GM21526 (cell line): ENCODE measurements around the gene FATE1.
A peak's percentile ranks its signal among the peaks of the same experiment; 100 is the strongest.

Experiments used
- ATAC-seq: cut with Tn5 transposase; IDR thresholded peaks from one replicate; pipeline ENCODE4 v1.9.1; 2021; ENCODE audit warnings: moderate library complexity; ENCODE audit not compliant: unreplicated experiment, low FRiP score

Gene FATE1

GRCh38 chrX:151703487-151703886 lies 12.3 kb upstream of the FATE1 start:
- ATAC-seq = no peak

GRCh38 chrX:151704041-151704663 lies 11.7 kb upstream of the FATE1 start:
- no peak for ATAC-seq

DNA sequence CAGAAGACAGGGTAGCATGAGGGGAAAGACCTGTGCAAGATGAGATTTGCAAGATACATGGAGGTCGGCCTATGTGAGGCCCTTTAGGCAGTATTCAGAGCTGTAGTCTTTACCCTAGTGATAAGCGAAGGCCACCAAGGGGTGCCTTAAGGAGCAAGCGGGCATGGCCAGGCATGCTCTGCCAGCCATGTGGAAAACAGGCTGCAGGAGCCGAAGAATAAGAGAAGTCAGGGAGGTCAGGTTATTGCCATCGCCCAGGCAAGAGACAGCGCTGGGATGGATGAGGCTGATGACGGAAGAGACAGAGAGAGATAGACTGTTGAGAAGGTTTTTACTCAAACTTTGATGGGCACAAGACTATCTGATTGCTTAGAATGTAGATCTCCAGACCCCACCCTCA lies 7.0 kb upstream of the FATE1 start:
- ATAC-seq = no peak

- no peak for ATAC-seq
Observed at GRCh38 chrX:151710457-151710856, 5.4 kb upstream of the FATE1 start.

DNA sequence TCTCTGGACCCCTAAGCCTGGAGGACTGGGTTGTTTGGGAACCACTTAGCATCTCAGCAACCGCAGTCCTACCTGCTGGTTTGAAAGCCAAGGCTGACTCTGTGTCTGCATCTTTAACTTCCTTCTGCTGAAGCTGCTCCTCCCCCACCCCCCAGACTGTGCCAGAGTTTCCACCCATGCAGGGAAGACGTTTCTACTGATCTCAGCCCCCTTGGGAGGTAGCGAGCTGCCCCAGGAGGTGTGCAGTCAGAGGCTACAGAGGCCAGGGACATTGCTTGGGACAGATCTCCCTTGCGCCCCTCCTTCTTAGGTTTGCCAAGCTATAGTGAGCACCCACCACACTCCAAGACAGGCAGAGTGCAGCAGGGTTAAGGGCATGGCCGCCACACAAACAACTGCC lies 4.7 kb upstream of the FATE1 start:
- no peak for ATAC-seq

DNA sequence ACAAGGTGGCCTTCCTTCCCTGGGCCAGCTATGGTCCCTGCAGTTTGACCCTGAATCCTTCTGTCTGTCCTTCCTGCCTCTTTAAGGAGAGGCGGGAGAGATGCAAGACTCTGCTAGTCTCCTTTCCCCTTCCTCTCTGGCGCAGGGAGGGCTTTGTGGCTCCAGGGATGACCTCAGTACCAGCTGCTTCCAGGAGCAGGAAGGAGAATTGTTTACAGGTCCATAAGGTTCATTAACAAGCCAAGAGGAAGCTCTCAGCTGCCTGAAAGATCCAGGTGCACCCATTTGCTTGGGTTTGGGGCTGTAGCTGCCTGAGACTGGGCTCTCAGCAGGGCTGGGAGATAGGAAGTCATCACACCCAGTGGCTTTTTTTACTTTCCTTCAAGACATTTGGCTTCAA lies 4.0 kb upstream of the FATE1 start:
- no peak for ATAC-seq

DNA sequence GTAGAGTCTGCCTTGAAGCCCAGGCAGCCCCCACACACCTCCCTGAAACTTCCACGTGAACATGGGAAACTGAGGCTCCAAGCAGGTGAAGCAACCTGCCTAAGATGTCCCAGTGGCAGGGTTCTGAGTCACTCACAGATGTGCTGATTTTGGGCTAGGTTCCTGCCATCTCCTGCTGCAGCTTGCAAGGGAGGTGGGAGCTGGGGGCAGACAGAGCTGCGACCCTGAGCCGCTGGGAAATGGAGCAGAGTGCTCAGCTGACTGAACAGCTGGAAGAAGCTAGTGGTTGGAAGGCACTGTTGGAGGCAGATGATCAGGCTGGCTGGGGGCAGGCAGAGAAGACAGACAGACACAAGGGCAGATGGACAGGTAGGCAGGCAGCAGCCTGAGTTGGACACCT lies 3.6 kb upstream of the FATE1 start:
- ATAC-seq = no peak

- peak; percentile 77 for ATAC-seq
Observed at GRCh38 chrX:151713849-151714248, 2.0 kb upstream of the FATE1 start.

DNA sequence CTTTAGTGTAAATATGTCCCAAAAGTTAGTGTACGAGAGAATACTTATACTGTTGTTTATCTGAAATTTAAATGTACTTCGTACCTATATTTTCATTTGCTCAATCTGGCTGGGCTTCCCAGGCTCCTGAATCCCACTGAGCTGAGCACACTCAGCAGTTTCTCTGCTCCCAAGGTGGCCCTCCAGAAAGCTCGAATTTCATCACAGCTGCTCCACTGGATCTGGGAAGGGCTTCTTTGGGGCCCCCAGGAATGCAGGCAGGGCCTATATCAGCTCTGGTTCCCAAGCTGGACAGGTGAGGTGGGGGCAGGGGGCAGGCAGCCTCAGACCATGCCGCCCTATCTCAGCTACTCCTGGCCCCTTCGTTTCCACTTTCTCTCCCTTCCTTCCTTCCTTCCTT lies 1.5 kb upstream of the FATE1 start:
- ATAC-seq = no peak

- ATAC-seq = no peak
Observed at GRCh38 chrX:151722241-151722846, 6.5 kb downstream of the FATE1 start.

DNA sequence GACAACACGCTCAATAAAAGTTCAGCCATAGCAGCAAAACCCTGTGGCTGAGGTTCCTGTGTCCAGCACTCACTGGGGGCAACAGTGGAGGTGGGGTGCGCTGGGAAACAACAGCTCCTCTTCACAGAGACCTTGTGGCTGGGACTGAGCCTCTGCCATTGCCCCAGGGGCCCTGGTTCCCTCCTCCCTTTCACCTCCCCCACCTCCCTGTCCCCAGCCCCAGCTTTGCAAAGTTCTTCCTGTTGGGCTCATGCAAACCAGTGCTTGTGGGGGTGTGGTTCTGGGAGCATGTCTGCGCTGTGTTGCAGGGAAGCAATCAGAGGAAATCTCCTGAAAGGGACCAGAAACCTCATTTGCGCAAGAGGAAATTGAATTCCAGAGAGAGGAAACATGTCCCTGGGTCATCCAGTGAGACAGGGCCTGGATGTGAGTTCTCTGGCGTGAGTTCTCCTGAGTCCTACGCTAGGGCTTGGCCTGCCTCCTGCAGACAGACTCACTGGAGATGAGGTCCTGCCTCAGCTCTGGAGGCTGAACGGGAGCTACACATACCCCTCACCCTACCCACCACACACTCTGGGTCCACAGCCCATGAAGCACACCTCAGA lies 7.4 kb downstream of the FATE1 start:
- no peak for ATAC-seq

DNA sequence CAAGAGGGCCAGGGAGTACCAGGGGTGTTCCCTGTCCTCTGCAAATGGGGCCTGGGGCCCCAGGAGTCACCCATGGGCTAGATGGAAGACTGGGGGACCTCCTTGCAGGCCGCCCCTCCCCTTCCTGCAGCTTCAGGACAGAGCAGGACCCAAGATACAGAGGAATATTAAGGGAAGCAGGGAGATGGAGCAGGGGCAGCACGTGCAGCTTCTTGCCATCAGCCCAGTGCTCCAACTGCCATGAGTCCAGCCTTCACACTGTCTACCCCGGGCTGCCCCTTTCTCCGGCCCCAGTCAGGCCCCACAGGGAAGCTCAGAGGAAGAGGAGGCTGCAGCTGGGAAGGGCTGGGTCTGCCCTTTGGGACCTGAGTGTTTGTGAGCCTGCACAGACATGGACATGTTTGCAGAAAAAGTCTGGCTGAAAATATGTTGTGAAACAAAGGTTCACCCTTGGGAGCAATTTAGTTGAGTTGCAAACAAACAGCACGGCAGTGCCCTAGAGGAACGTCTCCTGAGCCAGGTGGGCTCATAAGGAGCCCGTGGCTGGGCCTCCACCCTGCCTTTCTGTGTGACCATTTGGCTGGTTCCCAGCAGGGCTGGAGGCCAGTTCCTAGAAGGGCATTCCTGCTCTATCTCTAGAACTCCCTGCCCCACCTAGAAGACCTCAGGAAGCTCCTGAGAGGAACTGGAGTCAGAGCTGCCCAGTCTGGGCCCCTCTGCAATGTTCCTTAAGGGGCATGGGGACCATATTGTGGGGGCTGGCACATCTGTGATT lies 8.9 kb downstream of the FATE1 start:
- no peak for ATAC-seq

GRCh38 chrX:151725338-151725614 lies 9.4 kb downstream of the FATE1 start:
- no peak for ATAC-seq

DNA sequence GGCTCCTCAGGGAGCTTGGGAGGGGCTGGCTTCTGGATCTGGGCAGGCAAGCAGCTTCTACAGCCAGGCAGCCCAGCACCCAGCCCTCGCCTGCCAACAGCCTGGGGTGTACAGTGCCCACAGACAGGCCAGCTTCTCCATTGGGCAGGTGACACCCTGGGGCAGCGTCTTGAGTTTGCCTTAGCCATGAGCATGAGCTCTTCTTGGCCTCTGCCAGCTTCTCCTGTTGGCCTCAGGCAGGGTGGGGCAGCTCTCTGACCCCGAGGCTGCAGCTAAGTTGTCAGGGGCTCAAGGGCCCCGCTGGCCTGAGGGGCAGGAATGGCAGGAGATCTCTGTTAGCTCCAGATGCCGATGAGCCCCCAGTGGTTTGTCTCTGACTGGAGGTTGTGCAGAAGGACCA lies 10.9 kb downstream of the FATE1 start:
- ATAC-seq = no peak

DNA sequence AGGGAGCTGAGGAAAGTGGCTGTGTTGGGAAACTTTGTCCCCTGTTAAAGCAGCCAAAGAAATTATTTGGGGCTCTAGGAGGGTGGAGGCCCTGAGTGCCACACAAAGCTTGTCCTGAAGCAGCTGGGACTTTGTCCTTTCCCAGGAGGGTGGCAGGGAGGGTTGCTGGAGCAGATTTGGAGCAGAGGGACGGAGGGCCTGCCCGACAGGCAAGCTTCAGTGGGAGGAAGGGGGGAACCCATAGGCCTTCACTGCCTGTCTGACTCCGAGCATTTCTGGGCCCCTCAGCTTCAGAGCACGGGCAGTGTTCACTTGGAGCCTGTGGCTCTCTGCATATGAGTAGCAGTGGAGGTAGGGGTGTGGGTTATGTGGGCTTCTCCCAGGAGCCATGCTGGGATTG lies 11.5 kb downstream of the FATE1 start:
- no peak for ATAC-seq

DNA sequence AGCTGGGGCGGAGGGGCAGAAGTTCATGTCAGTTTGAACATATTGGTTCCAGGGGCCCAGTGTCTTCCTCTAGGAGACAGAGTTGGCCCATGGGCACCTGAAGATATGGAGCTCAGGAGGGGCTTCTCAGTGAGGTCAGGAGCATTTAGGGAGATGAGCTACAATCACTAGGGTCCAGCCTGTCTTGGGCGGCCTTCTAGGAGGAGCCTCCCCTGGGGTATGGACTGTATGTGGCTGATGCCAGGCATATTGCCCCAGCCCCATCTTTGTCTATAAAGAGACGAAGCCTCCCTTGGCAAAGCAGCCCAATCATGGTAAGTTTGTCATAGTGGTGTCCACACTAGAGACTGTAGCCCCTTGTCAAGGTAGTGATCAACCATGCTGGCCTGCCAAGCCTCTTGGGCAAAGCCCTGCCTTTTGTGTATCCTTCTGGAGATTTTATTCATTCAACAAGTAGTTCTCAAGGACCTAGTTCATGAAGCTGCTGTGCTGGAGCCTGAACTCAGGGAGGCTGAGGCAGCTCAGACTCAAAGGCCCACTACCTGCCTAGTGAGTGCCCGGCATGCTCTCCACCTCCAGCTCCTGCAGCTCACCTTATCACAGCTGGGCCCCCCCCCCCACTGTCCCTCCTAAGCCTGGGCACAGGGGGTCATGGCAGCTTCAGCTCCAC lies 13.4 kb downstream of the FATE1 start:
- ATAC-seq = no peak

GRCh38 chrX:151734446-151734845 lies 18.6 kb downstream of the FATE1 start, which contains the start of gene CNGA2:
TSS of gene CNGA2 (plus strand) at chrX:151734746. CDS start at chrX:151738484, 3,738 bp downstream.
- ATAC-seq = no peak

GRCh38 chrX:151735219-151735618 lies 19.4 kb downstream of the FATE1 start:
- no peak for ATAC-seq

DNA sequence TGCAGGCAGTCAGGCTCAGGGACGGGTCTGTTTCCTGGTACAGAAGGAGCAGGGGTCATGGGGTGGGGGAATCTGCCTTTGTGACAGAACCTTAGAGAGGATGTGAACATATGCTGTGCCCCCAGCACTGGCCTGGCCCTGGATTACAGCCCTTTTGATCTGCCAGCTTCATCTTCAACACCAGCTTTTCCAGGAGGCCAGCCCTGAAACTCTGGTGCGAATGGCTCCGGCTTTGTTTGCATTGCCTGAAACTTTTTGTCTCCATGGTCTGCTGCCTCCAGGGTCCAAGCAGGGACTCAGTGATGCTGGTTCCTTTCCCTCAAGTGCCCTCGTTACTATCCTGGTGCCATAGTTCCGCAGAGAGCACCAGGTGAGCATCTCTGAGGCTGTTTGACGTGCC lies 20.9 kb downstream of the FATE1 start:
- ATAC-seq = no peak

- ATAC-seq = no peak
Observed at GRCh38 chrX:151737494-151737893, 21.7 kb downstream of the FATE1 start.

DNA sequence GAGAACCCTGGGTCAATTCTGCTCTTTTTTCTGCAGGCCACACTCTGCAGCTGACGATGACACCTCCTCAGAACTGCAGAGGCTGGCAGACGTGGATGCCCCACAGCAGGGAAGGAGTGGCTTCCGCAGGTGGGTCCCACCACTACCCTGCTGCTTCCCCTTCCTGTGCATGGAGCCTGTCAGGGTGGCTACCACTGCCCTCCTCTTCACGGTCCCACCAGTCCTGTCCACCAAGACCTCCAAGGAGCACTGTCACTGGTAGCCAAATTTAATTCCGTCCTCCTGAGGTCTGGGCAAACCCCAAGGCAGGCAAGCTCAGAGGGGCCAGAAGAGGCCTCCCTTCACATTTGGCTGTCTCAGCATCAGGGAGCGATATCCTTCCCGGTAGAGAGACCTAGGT lies 22.9 kb downstream of the FATE1 start:
- ATAC-seq = no peak
